ENCODE data around the gene FLYWCH1. TPM values are rescaled to one million over a fixed set of nuclear protein-coding genes. Genes with fewer than 3 reads are reported as not detected.
"Not testable (repeated sequence)": the region's sequence is repeated elsewhere in the genome, so short reads cannot be mapped to it uniquely, and the experiment has no call there.

The FLYWCH1 gene
- total RNA-seq, 2 experiments from 2014 or later, result 24.3 to 26.1 TPM

DNA sequence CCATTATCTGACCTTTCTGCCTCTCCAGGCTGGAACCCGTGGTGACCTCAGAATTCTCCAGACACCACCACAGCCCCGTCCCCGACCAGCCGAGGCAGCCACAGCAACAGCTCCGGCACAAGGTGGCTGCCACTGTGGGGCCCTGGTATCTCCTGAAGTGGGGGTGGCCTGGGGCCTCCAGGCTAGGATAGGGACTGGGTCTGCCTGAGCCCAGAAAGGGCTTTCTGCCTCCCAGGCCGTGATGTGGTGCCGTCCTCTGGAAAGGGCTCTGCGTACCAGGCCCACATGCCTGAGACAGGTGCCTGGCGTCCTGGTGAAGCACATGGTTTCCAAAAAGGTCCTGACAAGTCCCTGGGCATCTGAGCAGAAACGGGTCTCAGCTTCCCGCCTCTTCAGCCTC is 17.1 kb downstream of the FLYWCH1 start:
- Mint-ChIP-seq H3K36me3 (no peaks in the 10 kb centered on the region), H3K4me3 (no peak overlapping the region), H3K27ac (no peak overlapping the region), H3K4me1 (peaks cover 4% of the 10 kb centered on the region), H3K27me3 (no peaks in the 10 kb centered on the region), H3K9me3 (no peaks in the 10 kb centered on the region)
- DNase-seq, result no peak

DNA sequence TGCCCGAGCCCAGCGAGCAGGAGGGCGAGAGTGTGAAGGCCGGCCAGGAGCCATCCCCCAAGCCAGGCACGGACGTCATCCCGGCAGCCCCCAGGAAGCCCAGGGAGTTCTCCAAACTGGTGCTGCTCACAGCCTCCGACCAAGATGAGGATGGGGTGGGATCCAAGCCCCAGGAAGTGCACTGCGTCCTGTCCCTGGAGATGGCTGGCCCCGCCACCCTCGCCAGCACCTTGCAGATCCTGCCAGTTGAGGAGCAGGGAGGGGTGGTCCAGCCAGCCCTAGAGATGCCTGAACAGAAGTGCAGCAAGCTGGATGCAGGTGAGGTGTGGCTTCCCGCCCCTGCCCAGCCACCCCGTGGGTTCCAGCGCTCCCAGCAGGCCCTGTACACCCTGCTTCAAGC is 18.0 kb downstream of the FLYWCH1 start:
- Mint-ChIP-seq H3K36me3 (peaks cover 2% of the 10 kb centered on the region), H3K27me3 (no peaks in the 10 kb centered on the region), H3K9me3 (no peaks in the 10 kb centered on the region), H3K4me1 (peaks cover 4% of the 10 kb centered on the region), H3K27ac (no peak overlapping the region), H3K4me3 (no peak overlapping the region)
- DNase-seq, result no peak

GRCh38 chr16:2930236-2930635 is 18.5 kb downstream of the FLYWCH1 start:
- H3K4me1 Mint-ChIP-seq, result peaks cover 4% of the 10 kb centered on the region
- no peak for DNase-seq
- H3K4me3 Mint-ChIP-seq, result no peak overlapping the region
- H3K9me3 Mint-ChIP-seq, result no peaks in the 10 kb centered on the region
- H3K27ac Mint-ChIP-seq, result no peak overlapping the region
- H3K36me3 Mint-ChIP-seq, result peaks cover 3% of the 10 kb centered on the region
- H3K27me3 Mint-ChIP-seq, result no peaks in the 10 kb centered on the region

GRCh38 chr16:2931231-2931914 is 19.6 kb downstream of the FLYWCH1 start:
- not testable (repeated sequence) for H3K27me3 Mint-ChIP-seq, DNase-seq, H3K27ac Mint-ChIP-seq, H3K36me3 Mint-ChIP-seq, H3K9me3 Mint-ChIP-seq, H3K4me3 Mint-ChIP-seq, H3K4me1 Mint-ChIP-seq

DNA sequence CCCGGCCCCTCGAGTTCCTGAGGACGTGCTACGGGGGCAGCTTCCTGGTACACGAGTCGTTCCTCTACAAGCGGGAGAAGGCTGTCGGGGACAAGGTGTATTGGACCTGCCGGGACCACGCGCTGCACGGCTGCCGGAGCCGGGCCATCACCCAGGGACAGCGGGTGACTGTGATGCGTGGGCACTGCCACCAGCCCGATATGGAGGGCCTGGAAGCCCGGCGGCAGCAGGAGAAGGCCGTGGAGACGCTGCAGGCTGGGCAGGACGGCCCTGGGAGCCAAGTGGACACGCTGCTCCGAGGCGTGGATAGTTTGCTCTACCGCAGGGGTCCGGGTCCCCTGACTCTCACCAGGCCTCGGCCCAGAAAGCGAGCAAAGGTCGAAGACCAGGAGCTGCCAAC is 21.4 kb downstream of the FLYWCH1 start:
- no peak for DNase-seq
- H3K4me1 Mint-ChIP-seq, result no peaks in the 10 kb centered on the region
- H3K27me3 Mint-ChIP-seq, result no peaks in the 10 kb centered on the region
- no peak overlapping the region for H3K4me3 Mint-ChIP-seq
- peaks cover 6% of the 10 kb centered on the region for H3K36me3 Mint-ChIP-seq
- H3K9me3 Mint-ChIP-seq, result no peaks in the 10 kb centered on the region
- H3K27ac Mint-ChIP-seq, result no peak overlapping the region

GRCh38 chr16:2933701-2934100 is 22.0 kb downstream of the FLYWCH1 start:
- no peak for DNase-seq
- peaks cover 8% of the 10 kb centered on the region for H3K36me3 Mint-ChIP-seq
- H3K9me3 Mint-ChIP-seq, result no peaks in the 10 kb centered on the region
- no peak overlapping the region for H3K4me3 Mint-ChIP-seq
- H3K4me1 Mint-ChIP-seq, result no peaks in the 10 kb centered on the region
- no peak overlapping the region for H3K27ac Mint-ChIP-seq
- H3K27me3 Mint-ChIP-seq, result no peaks in the 10 kb centered on the region

- no peak overlapping the region for H3K4me3 Mint-ChIP-seq
- H3K27me3 Mint-ChIP-seq, result no peaks in the 10 kb centered on the region
- peaks cover 11% of the 10 kb centered on the region for H3K36me3 Mint-ChIP-seq
- H3K9me3 Mint-ChIP-seq, result no peaks in the 10 kb centered on the region
- DNase-seq, result no peak
- no peak overlapping the region for H3K27ac Mint-ChIP-seq
- no peaks in the 10 kb centered on the region for H3K4me1 Mint-ChIP-seq
These were observed 22.7 kb downstream of the FLYWCH1 start for GRCh38 chr16:2934450-2934849.

DNA sequence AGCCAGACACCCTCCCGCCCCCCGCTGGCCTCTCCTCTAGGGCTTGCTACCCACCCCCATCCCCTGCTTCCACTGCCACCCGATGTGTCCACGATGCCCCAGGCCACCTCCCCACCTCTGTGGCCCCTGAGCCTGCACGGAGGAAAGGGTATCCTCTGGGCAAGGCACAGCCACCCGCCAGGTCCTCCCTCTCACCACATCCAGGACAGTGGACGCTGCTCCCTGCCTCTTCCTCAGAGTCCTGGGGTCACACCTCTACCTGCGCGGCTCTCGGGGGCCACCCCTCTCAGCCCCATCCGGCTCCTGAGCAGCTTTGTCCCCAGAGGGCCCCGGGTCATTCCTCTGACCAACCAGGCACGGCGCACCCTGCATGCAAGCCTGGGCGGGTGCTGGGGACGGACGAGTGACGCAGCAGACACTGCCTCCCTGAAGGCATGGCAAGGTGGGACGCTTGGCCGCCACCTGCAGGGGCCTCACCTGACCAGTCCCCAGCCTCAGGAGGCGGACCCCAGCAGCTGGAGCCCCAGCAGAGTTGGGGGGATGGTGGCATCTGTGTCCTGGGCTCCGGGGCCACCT is 24.8 kb downstream of the FLYWCH1 start:
- Mint-ChIP-seq H3K36me3 (peaks cover 12% of the 10 kb centered on the region), H3K27me3 (no peaks in the 10 kb centered on the region), H3K27ac (no peak overlapping the region), H3K9me3 (no peaks in the 10 kb centered on the region), H3K4me3 (no peak overlapping the region), H3K4me1 (no peaks in the 10 kb centered on the region)
- DNase-seq, result no peak

DNA sequence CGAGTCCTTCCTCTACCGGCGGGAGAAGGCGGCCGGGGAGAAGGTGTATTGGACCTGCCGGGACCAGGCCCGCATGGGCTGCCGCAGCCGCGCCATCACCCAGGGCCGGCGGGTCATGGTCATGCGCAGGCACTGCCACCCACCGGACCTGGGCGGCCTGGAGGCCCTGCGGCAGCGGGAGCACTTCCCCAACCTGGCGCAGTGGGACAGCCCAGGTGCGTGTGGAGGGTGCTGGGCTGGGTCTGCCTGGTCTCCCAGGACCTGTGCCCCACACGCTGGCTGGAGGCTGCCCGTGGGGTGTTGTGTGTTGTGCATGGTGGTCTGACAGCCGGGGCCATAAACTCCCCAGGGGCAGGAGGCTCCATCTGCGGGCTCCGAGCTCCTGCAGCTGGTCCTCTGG is 25.4 kb downstream of the FLYWCH1 start:
- no peak overlapping the region for H3K27ac Mint-ChIP-seq
- peaks cover 14% of the 10 kb centered on the region for H3K36me3 Mint-ChIP-seq
- no peak overlapping the region for H3K4me3 Mint-ChIP-seq
- H3K9me3 Mint-ChIP-seq, result no peaks in the 10 kb centered on the region
- DNase-seq, result no peak
- H3K4me1 Mint-ChIP-seq, result no peaks in the 10 kb centered on the region
- H3K27me3 Mint-ChIP-seq, result no peaks in the 10 kb centered on the region

- no peaks in the 10 kb centered on the region for H3K27me3 Mint-ChIP-seq
- H3K27ac Mint-ChIP-seq, result no peak overlapping the region
- peaks cover 16% of the 10 kb centered on the region for H3K36me3 Mint-ChIP-seq
- no peaks in the 10 kb centered on the region for H3K9me3 Mint-ChIP-seq
- no peak overlapping the region for H3K4me3 Mint-ChIP-seq
- H3K4me1 Mint-ChIP-seq, result no peaks in the 10 kb centered on the region
- no peak for DNase-seq
These were observed 26.5 kb downstream of the FLYWCH1 start for GRCh38 chr16:2938206-2938605.

GRCh38 chr16:2939968-2940367 is 28.2 kb downstream of the FLYWCH1 start:
- Mint-ChIP-seq H3K36me3 (peaks cover 13% of the 10 kb centered on the region), H3K4me3 (no peak overlapping the region), H3K27me3 (no peaks in the 10 kb centered on the region), H3K27ac (no peak overlapping the region), H3K9me3 (no peaks in the 10 kb centered on the region), H3K4me1 (no peaks in the 10 kb centered on the region)
- DNase-seq, result no peak

DNA sequence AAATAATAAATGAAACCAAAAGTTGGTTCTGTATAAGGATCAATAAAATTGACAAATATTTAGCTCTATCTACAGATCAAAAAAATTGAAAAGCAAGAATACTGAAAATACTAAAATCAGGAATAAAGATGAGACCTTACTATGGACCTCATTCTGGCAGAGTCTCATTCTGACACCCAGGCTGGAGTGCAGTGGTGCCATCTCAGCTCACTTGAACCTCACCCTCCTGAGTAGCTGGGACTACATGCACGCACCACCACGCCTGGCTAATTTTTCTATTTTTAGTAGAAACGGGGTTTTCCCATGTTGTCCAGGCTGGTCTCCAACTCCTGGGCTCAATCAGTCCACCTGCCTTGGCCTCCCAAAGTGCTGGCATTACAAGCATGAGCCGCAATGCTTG is 30.3 kb downstream of the FLYWCH1 start:
- H3K36me3 Mint-ChIP-seq, result peaks cover 9% of the 10 kb centered on the region
- no peaks in the 10 kb centered on the region for H3K27me3 Mint-ChIP-seq
- no peak overlapping the region for H3K4me3 Mint-ChIP-seq
- no peaks in the 10 kb centered on the region for H3K9me3 Mint-ChIP-seq
- no peak for DNase-seq
- no peaks in the 10 kb centered on the region for H3K4me1 Mint-ChIP-seq
- no peak overlapping the region for H3K27ac Mint-ChIP-seq

GRCh38 chr16:2943716-2944115 is 32.0 kb downstream of the FLYWCH1 start:
- not testable (repeated sequence) for H3K4me1 Mint-ChIP-seq, DNase-seq, H3K4me3 Mint-ChIP-seq, H3K9me3 Mint-ChIP-seq, H3K27me3 Mint-ChIP-seq, H3K27ac Mint-ChIP-seq, H3K36me3 Mint-ChIP-seq

DNA sequence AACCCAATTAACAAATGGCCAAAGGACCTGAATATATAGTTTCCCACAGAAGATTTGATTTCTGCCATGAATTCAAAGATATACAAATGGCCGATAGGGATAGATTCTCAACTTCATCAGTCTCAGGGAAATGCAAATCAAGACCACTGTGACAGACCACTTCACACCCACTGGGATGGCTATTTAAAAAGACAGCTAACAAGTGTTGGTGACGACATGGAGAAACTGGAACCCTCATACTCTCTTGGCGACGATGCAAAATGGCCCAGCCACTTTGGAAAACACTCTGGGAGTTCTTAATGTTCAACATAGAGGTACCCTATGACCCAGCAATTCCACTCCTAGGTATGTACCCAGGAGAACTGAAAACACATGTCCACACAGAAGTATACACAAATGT is 34.9 kb downstream of the FLYWCH1 start:
- Mint-ChIP-seq H3K27ac (no peak overlapping the region), H3K4me1 (no peaks in the 10 kb centered on the region), H3K9me3 (no peaks in the 10 kb centered on the region), H3K4me3 (no peak overlapping the region), H3K27me3 (no peaks in the 10 kb centered on the region), H3K36me3 (peaks cover 6% of the 10 kb centered on the region)
- no peak for DNase-seq

- no peaks in the 10 kb centered on the region for H3K27me3 Mint-ChIP-seq
- H3K27ac Mint-ChIP-seq, result no peak overlapping the region
- no peak overlapping the region for H3K4me3 Mint-ChIP-seq
- DNase-seq, result no peak
- peaks cover 2% of the 10 kb centered on the region for H3K36me3 Mint-ChIP-seq
- H3K4me1 Mint-ChIP-seq, result no peaks in the 10 kb centered on the region
- H3K9me3 Mint-ChIP-seq, result no peaks in the 10 kb centered on the region
These were observed 37.3 kb downstream of the FLYWCH1 start for GRCh38 chr16:2948807-2949704.
